MG63 (cell line): ENCODE measurements around the gene FAAP20. TPM values are rescaled to one million over a fixed set of nuclear protein-coding genes. Genes with fewer than 3 reads are reported as not detected.
"Not testable (repeated sequence)": the region's sequence is repeated elsewhere in the genome, so short reads cannot be mapped to it uniquely, and the experiment has no call there.

Source experiments
- DNase-seq: peaks from one replicate; pipeline ENCODE4 v3.0.0-alpha.2; 2020
- H3K27me3 ChIP-seq: fragments of 250-450 bp; sonication (Bioruptor Pico); 2 replicates; pipeline ENCODE4 v1.5.1; 2020; ENCODE audit warnings: mild to moderate bottlenecking, moderate library complexity
- H3K36me3 ChIP-seq: fragments of 250-450 bp; sonication (Bioruptor Pico); 2 replicates; pipeline ENCODE4 v1.5.1; 2020; ENCODE audit warnings: mild to moderate bottlenecking, moderate library complexity
- H3K4me3 ChIP-seq: fragments of 250-450 bp; sonication (Bioruptor Pico); 2 replicates; pipeline ENCODE4 v1.5.1; 2020; ENCODE audit warnings: mild to moderate bottlenecking, moderate library complexity
- H3K9me3 ChIP-seq: fragments of 250-450 bp; sonication (Bioruptor Pico); 2 replicates; pipeline ENCODE4 v1.5.1; 2020; ENCODE audit warnings: mild to moderate bottlenecking, moderate library complexity
- total RNA-seq: library from RNA; depleted of rRNA; stranded (reverse); fragments of >200 nt; shearing (Covaris generic); gene quantifications from 2 replicates; pipeline ENCODE4 v1.2.3, GENCODE V29; 2014; ENCODE audit warnings: low replicate concordance

FAAP20 gene
- total RNA-seq, 1 experiment from 2014 or later, result 75.0 TPM

GRCh38 chr1:2163205-2163604, 31.4 kb downstream of the FAAP20 start:
- Histone ChIP-seq H3K36me3 (no peaks in the 10 kb centered on the region), H3K9me3 (no peaks in the 10 kb centered on the region), H3K4me3 (no peak overlapping the region), H3K27me3 (no peaks in the 10 kb centered on the region)
- no peak for DNase-seq

DNA sequence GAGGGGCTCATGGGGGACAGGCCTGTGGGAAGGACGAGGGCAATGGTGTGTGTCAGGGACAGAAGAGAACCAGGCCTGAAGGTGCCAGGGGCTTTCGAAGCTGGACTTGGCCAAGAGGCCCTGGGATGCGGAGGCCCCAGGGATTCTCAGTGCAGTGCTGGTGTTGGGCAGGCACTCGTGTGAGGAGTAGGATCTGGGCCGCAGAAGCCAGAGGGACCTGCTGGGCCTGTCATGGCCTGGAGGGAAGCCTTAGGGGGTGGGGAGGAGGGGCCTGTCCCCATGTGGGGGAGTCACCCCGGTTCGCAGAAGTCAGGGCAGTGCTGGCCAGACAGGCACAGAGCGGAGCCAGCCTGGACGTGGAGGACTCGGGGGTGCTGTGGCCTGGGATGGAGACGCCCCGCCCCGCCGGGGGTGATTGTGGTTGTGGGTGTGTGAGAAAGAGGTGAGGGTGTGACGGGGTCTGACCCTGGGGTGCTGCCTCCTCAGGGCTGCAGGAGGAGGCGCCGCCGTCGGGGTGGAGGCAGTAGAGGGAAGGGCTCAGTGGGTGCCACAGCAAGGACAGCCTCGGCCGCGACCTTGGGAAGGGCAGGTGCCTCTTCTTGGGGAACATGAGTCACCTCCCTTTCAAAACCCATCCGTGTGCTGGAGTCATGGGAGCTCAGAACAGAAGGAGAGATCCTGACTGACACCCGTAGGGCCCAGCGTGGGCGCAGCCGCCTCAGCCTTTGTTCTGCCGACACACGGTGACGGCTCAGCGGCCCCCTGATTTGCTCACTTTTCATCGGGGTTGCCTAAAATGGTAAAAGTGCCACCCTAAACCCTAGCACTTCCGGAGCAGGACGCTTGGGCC, 33.9 kb downstream of the FAAP20 start:
- no peak overlapping the region for H3K4me3 ChIP-seq
- H3K27me3 ChIP-seq, result no peaks in the 10 kb centered on the region
- H3K36me3 ChIP-seq, result no peaks in the 10 kb centered on the region
- no peaks in the 10 kb centered on the region for H3K9me3 ChIP-seq
- no peak for DNase-seq

DNA sequence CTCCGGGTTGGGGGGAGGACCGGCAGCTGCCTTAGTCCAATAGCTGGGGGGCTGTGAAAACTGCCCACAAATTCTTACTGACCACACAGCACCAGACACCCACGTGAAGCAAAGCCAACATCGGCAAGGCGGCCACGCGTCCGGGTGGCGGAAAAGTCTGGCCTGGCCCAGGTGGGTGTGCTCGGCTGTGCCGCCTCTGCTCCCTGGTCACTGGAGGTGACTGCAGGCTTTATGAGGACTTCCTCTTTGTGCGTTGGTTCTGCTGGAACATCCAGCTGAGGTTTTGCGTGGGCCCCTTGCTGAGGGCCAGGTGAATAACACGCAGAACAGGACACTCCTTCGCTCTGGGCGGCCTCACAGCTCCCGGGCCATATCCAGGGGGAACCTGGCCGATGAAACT, 35.4 kb downstream of the FAAP20 start:
- no peaks in the 10 kb centered on the region for H3K36me3 ChIP-seq
- no peak overlapping the region for H3K4me3 ChIP-seq
- no peaks in the 10 kb centered on the region for H3K9me3 ChIP-seq
- DNase-seq, result no peak
- no peaks in the 10 kb centered on the region for H3K27me3 ChIP-seq

GRCh38 chr1:2158272-2158671, 36.3 kb downstream of the FAAP20 start:
- H3K9me3 ChIP-seq, result no peaks in the 10 kb centered on the region
- H3K36me3 ChIP-seq, result no peaks in the 10 kb centered on the region
- no peaks in the 10 kb centered on the region for H3K27me3 ChIP-seq
- H3K4me3 ChIP-seq, result no peak overlapping the region
- no peak for DNase-seq

- no peak for DNase-seq
- Histone ChIP-seq H3K36me3 (no peaks in the 10 kb centered on the region), H3K9me3 (no peaks in the 10 kb centered on the region), H3K27me3 (no peaks in the 10 kb centered on the region), H3K4me3 (no peak overlapping the region)
Measured at GRCh38 chr1:2157856-2158255, 36.7 kb downstream of the FAAP20 start.

GRCh38 chr1:2156866-2157265, 37.7 kb downstream of the FAAP20 start:
- Histone ChIP-seq H3K27me3 (no peaks in the 10 kb centered on the region), H3K9me3 (no peaks in the 10 kb centered on the region), H3K36me3 (no peaks in the 10 kb centered on the region), H3K4me3 (no peak overlapping the region)
- DNase-seq, result no peak

DNA sequence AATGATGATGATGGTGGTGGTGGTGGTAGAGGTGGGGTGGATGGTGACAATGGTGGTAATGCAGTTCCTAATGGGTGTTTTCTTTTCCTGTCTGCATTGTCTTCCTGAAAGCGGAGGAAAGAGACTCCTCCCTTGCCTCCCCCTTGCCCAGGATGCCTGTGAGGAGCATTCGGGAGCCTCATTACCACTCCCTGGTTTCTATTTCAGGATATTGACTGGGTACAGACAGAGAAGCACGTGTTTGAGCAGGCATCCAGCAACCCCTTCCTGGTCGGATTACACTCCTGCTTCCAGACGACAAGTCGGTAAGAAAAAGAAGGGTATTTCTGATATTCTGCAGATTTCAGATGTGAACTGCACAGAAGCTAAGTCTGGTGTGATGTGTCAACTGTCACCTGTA, 38.8 kb downstream of the FAAP20 start:
- Histone ChIP-seq H3K36me3 (no peaks in the 10 kb centered on the region), H3K4me3 (no peak overlapping the region), H3K9me3 (no peaks in the 10 kb centered on the region), H3K27me3 (no peaks in the 10 kb centered on the region)
- no peak for DNase-seq

DNA sequence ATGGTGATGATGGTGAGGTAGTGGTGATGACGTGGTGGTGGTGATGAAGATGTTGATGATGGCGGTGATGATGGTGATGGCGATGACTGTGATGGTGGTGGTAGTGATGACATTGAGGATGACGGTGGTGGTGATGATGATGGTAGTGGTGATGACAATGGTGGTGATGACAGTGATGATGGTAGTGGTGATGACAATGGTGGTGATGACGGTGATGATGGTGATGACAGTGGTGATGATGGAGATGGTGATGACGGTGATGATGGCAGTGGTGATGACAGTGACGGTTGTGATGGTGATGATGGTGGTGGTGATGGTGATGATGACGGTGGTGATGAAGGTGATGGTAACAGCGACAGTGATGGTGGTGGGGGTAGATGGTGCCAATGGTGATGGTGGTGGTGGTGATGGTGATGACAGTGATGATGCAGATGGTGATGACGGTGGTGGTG, 39.4 kb downstream of the FAAP20 start:
- H3K36me3 ChIP-seq, result no peaks in the 10 kb centered on the region
- DNase-seq, result no peak
- H3K4me3 ChIP-seq, result no peak overlapping the region
- no peaks in the 10 kb centered on the region for H3K27me3 ChIP-seq
- no peaks in the 10 kb centered on the region for H3K9me3 ChIP-seq

GRCh38 chr1:2154022-2154421, 40.5 kb downstream of the FAAP20 start:
- no peak for DNase-seq
- H3K4me3 ChIP-seq, result no peak overlapping the region
- H3K27me3 ChIP-seq, result no peaks in the 10 kb centered on the region
- H3K36me3 ChIP-seq, result no peaks in the 10 kb centered on the region
- H3K9me3 ChIP-seq, result no peaks in the 10 kb centered on the region

DNA sequence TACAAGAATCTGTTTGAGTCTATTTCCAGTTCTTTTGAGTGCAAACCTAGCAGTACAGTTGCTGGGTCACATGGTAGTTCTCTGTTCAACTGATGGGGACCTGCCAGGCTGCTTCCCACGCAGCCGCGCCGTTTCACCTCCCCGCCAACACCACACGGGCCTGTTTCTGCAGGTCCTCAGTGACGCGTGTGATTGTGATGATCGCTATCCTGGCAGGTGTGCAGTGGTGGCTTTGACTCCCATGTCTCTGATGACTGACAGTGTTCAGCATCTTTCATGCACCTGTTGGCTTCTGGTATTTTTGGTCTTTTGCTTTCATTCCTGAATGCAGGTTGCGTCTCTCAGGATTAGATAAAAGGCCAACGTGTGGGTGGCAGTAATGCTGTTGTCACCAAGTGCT, 41.6 kb downstream of the FAAP20 start:
- no peak for DNase-seq
- no peak overlapping the region for H3K4me3 ChIP-seq
- H3K27me3 ChIP-seq, result no peaks in the 10 kb centered on the region
- no peaks in the 10 kb centered on the region for H3K36me3 ChIP-seq
- H3K9me3 ChIP-seq, result no peaks in the 10 kb centered on the region

- Histone ChIP-seq H3K4me3 (no peak overlapping the region), H3K9me3 (no peaks in the 10 kb centered on the region), H3K36me3 (no peaks in the 10 kb centered on the region), H3K27me3 (no peaks in the 10 kb centered on the region)
- no peak for DNase-seq
Measured at GRCh38 chr1:2151911-2152310, 42.7 kb downstream of the FAAP20 start.

DNA sequence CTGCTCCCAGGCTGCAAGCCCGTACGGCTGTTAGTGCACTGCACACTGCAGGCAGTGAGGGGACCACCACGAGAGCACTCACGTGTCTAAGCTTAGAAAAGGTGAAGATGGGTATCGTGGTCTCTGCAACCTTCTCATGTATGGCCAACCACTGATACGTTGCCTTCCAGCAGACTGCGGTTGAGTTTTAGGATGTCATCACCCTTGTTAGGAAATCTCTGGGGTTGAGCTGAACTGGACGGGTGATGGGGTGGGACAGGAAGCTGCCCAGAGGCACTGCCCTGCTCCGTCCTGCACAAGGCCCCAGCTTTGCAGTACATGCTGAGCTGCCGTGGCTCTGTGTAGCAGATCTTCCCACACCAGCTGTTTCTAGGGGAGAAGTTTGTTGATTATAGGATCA, 43.3 kb downstream of the FAAP20 start:
- Histone ChIP-seq H3K27me3 (no peaks in the 10 kb centered on the region), H3K4me3 (no peak overlapping the region), H3K9me3 (no peaks in the 10 kb centered on the region), H3K36me3 (no peaks in the 10 kb centered on the region)
- DNase-seq, result no peak

GRCh38 chr1:2150801-2151200, 43.8 kb downstream of the FAAP20 start:
- no peak for DNase-seq
- Histone ChIP-seq H3K27me3 (no peaks in the 10 kb centered on the region), H3K9me3 (no peaks in the 10 kb centered on the region), H3K4me3 (no peak overlapping the region), H3K36me3 (no peaks in the 10 kb centered on the region)

- H3K27me3 ChIP-seq, result no peaks in the 10 kb centered on the region
- H3K36me3 ChIP-seq, result no peaks in the 10 kb centered on the region
- no peak for DNase-seq
- no peaks in the 10 kb centered on the region for H3K9me3 ChIP-seq
- H3K4me3 ChIP-seq, result no peak overlapping the region
Measured at GRCh38 chr1:2148691-2149090, 45.9 kb downstream of the FAAP20 start.

DNA sequence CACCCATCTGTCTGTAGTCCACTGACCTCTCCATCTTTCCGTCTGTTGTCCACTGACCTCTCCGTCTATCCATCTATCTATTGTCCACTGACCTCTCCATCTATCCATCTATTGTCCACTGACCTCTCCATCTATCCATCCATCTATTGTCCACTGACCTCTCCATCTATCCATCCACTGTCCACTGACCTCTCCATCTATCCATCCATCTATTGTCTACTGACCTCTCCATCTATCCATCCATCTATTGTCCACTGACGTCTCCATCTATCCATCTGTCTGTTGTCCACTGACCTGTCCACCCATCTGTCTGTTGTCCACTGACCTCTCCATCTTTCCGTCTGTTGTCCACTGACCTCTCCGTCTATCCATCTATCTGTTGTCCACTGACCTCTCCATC, 46.7 kb downstream of the FAAP20 start:
- not testable (repeated sequence) for H3K9me3 ChIP-seq, H3K4me3 ChIP-seq, H3K27me3 ChIP-seq, H3K36me3 ChIP-seq, DNase-seq

GRCh38 chr1:2146836-2147517, 47.6 kb downstream of the FAAP20 start:
- no peaks in the 10 kb centered on the region for H3K27me3 ChIP-seq
- DNase-seq, result no peak
- no peaks in the 10 kb centered on the region for H3K36me3 ChIP-seq
- no peaks in the 10 kb centered on the region for H3K9me3 ChIP-seq
- H3K4me3 ChIP-seq, result no peak overlapping the region

GRCh38 chr1:2145946-2146835, 48.4 kb downstream of the FAAP20 start:
- no peaks in the 10 kb centered on the region for H3K36me3 ChIP-seq
- H3K27me3 ChIP-seq, result no peaks in the 10 kb centered on the region
- H3K4me3 ChIP-seq, result no peak overlapping the region
- no peak for DNase-seq
- H3K9me3 ChIP-seq, result no peaks in the 10 kb centered on the region
